H1 (cell line): ENCODE data around the gene OPN5.

Experiments
- CTCF ChIP-seq, 3 experiments: IDR thresholded peaks; 1 replicate in 2 of 3; 2 replicates in 1 of 3; pipeline versions ENCODE4 v1.5.1 to v1.6.1; 2011; ENCODE audit warnings: low read length in 3 of 3, mild to moderate bottlenecking in 3 of 3, inconsistent platforms in 2 of 3, low read depth in 1 of 3, moderate library complexity in 1 of 3; ENCODE audit not compliant: insufficient read depth in 1 of 3; ENCODE audit errors: control extremely low read depth in 1 of 3
- EGR1 ChIP-seq: IDR thresholded peaks from 2 replicates; pipeline ENCODE4 v1.6.1; 2011; ENCODE audit warnings: low read depth, low read length, borderline replicate concordance
- EP300 ChIP-seq, 2 experiments: IDR thresholded peaks; 1 replicate in 1 of 2; 2 replicates in 1 of 2; pipeline ENCODE4 v1.6.1; 2011 to 2012; ENCODE audit warnings: low read depth in 2 of 2, low read length in 2 of 2, mild to moderate bottlenecking in 2 of 2, borderline replicate concordance in 1 of 2, inconsistent platforms in 1 of 2, moderate library complexity in 1 of 2
- EZH2 ChIP-seq: fragments of 200-600 bp; sonication (generic); IDR thresholded peaks from 2 replicates; pipeline ENCODE4 v1.7.1; 2012; ENCODE audit warnings: low read depth, mild to moderate bottlenecking, moderate library complexity, low read length, inconsistent platforms; ENCODE audit not compliant: severe bottlenecking
- FOSL1 ChIP-seq: IDR thresholded peaks from 2 replicates; pipeline ENCODE4 v1.6.1; 2011; ENCODE audit warnings: mild to moderate bottlenecking, low read depth, low read length, moderate library complexity; ENCODE audit not compliant: insufficient read depth
- KDM5A ChIP-seq: fragments of 200-600 bp; IDR thresholded peaks from 2 replicates; pipeline ENCODE4 v1.7.1; 2012; ENCODE audit warnings: mild to moderate bottlenecking, low read length, inconsistent platforms, mixed read lengths
- MAFK ChIP-seq: IDR thresholded peaks from 2 replicates; pipeline ENCODE4 v1.6.1; 2012; ENCODE audit warnings: low read depth, mild to moderate bottlenecking, improper control_type of control experiment, low read length
- PHF8 ChIP-seq: fragments of 200-600 bp; sonication (generic); conservative IDR thresholded peaks from 2 replicates; pipeline ENCODE4 v1.7.1; 2012; ENCODE audit warnings: low read depth, mild to moderate bottlenecking, inconsistent platforms, low read length, moderate library complexity
- POLR2A ChIP-seq, 2 experiments: IDR thresholded peaks; 1 replicate in 1 of 2; 2 replicates in 1 of 2; pipeline ENCODE4 v1.6.1; 2011; ENCODE audit warnings: low read depth in 2 of 2, low read length in 2 of 2, mild to moderate bottlenecking in 2 of 2; ENCODE audit errors: control extremely low read depth in 1 of 2
- POLR2AphosphoS5 ChIP-seq: IDR thresholded peaks from 2 replicates; pipeline ENCODE4 v1.6.1; 2011; ENCODE audit warnings: low read depth, low read length
- RNF2 ChIP-seq: fragments of 200-900, 300-1000 bp; sonication (generic); IDR thresholded peaks from 2 replicates; pipeline ENCODE4 v1.7.1; 2016; ENCODE audit warnings: borderline replicate concordance, low read depth, mild to moderate bottlenecking, antibody characterized with exemption, low read length; ENCODE audit not compliant: poor library complexity, severe bottlenecking; ENCODE audit errors: missing control alignments
- SP1 ChIP-seq: IDR thresholded peaks from 2 replicates; pipeline ENCODE4 v1.6.1; 2011; ENCODE audit warnings: low read depth, low read length
- TBP ChIP-seq: IDR thresholded peaks from 2 replicates; pipeline ENCODE4 v1.6.1; 2011; ENCODE audit warnings: low read depth, low read length, improper control_type of control experiment
- YY1 ChIP-seq: IDR thresholded peaks from 2 replicates; pipeline ENCODE4 v1.6.1; 2011; ENCODE audit warnings: low read depth, mild to moderate bottlenecking, low read length

DNA sequence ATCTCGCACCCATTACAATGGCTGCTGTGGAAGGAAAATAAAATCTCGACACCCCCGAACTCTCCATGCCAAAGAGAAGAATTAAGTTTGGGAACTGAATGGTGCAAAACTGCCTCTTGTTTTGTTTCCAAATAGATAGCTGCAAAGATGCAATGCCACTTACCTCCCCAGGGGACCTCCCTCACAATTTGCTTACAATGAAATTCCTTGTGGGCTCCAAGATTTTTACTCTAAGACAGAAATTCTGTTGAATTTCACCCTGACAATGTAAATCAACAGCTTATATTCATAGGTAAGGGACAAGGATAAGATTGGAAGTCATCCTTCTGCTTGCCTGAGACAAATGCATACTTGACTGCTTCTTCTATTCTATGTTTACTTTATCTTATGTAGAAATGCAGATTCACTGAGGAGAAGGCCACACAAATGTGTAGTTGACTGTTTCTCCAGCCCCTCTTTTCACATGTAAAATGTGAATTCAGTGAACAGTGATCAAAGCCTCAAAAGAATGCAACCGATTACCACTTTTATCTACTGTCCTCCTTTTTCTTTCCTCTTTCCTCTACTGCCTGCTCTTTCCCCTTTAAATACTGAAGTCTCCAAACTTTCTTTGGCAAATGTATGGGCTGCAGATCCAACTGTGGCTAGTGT is 46.9 kb upstream of the OPN5 start:
- TF ChIP-seq TBP = no peak
- TF ChIP-seq KDM5A = no peak
- TF ChIP-seq SP1 = no peak
- no peak for TF ChIP-seq CTCF (IDR thresholded peaks at IDR 0.05; ENCODE audit: control extremely low read depth in 1 of 3, insufficient read depth in 1 of 3, low read depth in 1 of 3, low read length in 3 of 3)
- TF ChIP-seq FOSL1 = no peak
- TF ChIP-seq EZH2 = no peak
- TF ChIP-seq POLR2AphosphoS5 = no peak
- TF ChIP-seq MAFK = no peak
- TF ChIP-seq YY1 = no peak
- no peak for TF ChIP-seq PHF8
- no peak for TF ChIP-seq POLR2A (IDR thresholded peaks at IDR 0.05; ENCODE audit: control extremely low read depth in 1 of 2, low read depth in 2 of 2, low read length in 2 of 2)
- no peak for TF ChIP-seq EP300 (IDR thresholded peaks at IDR 0.05; ENCODE audit: borderline replicate concordance in 1 of 2, low read depth in 2 of 2, low read length in 2 of 2)
- TF ChIP-seq RNF2 = no peak
- no peak for TF ChIP-seq EGR1
